ENCODE measurements around the gene CT47C1.

The CT47C1 gene

DNA sequence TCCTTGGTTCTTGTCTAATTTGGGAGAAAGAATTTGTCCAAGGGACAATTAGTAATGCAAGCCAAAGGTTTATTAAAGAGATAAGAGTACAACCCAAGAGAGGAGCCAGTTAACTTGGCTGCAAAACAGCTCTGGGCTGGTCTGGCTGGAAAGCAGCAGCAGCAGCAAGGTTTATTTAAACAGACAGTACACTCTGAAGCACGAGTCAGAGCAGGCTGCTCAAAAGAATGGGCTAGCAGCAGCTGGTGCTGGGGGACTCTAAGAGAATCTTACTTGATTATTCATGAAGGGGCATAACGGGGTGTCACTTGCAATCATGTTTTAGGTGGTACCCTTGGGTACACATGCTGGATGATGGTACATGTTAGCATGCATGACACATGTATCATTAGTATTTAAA is 17.1 kb upstream of the CT47C1 start:
- ChIA-PET POLR2A (no interaction called here), CTCF (no interaction called here)
- H3K4me3 ChIP-seq (ENCODE audit: low read depth, low read length) = no peak overlapping the region
- DNase-seq (ENCODE audit: low read depth, low spot score) = no peak
- TF ChIP-seq, protein P1, sequence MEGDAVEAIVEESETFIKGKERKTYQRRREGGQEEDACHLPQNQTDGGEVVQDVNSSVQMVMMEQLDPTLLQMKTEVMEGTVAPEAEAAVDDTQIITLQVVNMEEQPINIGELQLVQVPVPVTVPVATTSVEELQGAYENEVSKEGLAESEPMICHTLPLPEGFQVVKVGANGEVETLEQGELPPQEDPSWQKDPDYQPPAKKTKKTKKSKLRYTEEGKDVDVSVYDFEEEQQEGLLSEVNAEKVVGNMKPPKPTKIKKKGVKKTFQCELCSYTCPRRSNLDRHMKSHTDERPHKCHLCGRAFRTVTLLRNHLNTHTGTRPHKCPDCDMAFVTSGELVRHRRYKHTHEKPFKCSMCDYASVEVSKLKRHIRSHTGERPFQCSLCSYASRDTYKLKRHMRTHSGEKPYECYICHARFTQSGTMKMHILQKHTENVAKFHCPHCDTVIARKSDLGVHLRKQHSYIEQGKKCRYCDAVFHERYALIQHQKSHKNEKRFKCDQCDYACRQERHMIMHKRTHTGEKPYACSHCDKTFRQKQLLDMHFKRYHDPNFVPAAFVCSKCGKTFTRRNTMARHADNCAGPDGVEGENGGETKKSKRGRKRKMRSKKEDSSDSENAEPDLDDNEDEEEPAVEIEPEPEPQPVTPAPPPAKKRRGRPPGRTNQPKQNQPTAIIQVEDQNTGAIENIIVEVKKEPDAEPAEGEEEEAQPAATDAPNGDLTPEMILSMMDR (IDR thresholded peaks at IDR 0.05; ENCODE audit: insufficient read depth, low read length, missing control alignments) = no peak

DNA sequence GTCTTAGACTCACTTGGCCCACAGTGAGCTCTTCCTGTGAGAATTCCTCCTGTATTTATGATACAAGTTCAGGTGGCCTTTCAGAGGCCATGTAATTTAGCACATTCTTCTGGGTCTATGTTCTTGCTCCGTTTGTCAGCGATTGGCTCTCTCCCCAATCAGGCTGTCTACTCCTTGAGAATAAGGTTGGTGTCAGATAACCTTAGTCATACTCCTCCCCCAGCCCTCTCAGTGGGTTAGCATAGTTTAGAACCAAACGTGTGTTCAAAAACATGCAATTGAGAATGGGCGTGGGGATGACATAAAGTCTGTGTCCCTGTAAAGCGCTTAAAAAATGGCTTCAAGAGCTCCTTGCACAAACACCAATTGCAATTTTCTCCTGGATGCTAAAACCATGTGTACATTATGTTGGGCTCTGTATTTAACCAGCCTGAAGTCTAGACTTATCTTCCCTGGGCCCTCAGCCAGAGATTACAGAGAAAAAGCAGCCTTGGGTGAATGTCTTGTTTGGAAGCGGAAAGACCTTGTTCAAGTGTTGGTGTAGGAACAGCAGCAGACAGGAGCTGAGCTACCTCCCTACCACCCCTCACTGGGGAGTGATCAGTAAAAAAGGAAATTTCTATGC is 9.9 kb upstream of the CT47C1 start:
- TF ChIP-seq, protein P1 (IDR thresholded peaks at IDR 0.05; ENCODE audit: insufficient read depth, low read length, missing control alignments) = no peak
- H3K4me3 ChIP-seq (ENCODE audit: low read depth, low read length) = no peak overlapping the region
- ChIA-PET CTCF (interaction anchor here (0.7 to 1.0 kb wide), 3 partner anchors 48 to 214 kb away, joined by 3 read pairs; no protein-coding TSS in a partner anchor), POLR2A (no interaction called here)
- no peak for DNase-seq (ENCODE audit: low read depth, low spot score)

DNA sequence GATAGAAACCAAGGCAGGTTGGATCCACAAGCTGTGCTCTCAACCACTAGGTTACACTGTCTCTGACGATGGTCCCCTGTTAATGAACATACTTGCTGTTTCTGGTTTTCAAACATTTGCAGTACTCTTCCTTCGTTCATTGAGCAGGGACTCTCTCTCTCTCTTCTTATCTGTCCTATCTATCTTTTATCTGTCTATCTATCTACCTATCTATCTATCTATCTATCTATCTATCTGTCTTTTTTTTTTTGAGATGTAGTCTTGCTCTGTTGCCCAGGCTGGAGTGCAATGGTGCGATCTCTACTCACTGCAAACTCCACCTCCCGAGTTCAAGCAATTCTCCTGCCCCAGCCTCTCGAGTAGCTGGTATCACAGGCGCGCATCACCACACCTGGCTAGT is 9.4 kb upstream of the CT47C1 start:
- no peak for DNase-seq (ENCODE audit: low read depth, low spot score)
- TF ChIP-seq, protein P1 (IDR thresholded peaks at IDR 0.05; ENCODE audit: insufficient read depth, low read length, missing control alignments) = no peak
- H3K4me3 ChIP-seq (ENCODE audit: low read depth, low read length) = no peak overlapping the region
- CTCF ChIA-PET = interaction anchor here (0.7 to 6.3 kb wide), 3 partner anchors 55 to 214 kb away, joined by 3 to 88 read pairs (median 3); no protein-coding TSS in a partner anchor
- POLR2A ChIA-PET = no interaction called here

DNA sequence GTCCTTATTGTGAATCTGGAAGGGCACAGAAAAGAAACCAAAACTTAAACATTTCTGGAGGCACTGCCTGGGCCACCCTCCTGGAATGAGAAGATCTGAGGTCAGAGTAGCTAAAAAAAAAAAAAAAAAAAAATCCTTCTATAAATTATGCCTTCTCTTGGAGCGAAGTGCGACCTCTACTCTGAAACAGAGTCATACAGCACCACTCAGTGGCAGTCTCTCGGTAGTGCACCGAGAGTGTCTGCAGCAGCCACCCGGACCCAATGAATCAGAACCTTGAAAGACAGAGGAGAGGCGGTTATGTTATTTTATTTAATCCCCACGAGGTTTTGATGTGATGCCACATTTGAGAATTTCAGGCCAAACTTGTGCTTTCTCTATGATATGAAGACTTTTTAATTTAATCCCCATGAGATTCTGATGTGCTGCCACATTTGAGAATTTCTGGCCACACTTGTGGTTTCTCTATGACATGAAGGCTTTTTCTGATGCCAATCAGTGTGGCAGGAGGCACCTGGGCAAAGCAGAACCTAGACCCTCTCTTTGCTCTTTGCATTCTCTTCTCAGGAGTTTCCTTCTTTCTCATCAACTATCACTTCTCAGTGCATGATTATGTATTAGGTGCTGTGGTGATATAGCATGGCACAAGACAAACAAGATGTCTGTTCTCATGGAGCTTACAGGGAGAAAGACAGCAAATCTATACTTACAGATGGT is 5.6 kb upstream of the CT47C1 start:
- H3K4me3 ChIP-seq (ENCODE audit: low read depth, low read length) = no peak overlapping the region
- ChIA-PET CTCF (interaction anchor here (0.7 to 6.3 kb wide), 8 partner anchors 8 to 464 kb away, joined by 4 to 88 read pairs (median 7); no protein-coding TSS in a partner anchor), POLR2A (interaction anchor here (0.6 kb wide), 1 partner anchor 539 kb away, joined by 3 read pairs; no protein-coding TSS in a partner anchor)
- TF ChIP-seq, protein P1 (IDR thresholded peaks at IDR 0.05; ENCODE audit: insufficient read depth, low read length, missing control alignments) = peak; percentile 49
- no peak for DNase-seq (ENCODE audit: low read depth, low spot score)

DNA sequence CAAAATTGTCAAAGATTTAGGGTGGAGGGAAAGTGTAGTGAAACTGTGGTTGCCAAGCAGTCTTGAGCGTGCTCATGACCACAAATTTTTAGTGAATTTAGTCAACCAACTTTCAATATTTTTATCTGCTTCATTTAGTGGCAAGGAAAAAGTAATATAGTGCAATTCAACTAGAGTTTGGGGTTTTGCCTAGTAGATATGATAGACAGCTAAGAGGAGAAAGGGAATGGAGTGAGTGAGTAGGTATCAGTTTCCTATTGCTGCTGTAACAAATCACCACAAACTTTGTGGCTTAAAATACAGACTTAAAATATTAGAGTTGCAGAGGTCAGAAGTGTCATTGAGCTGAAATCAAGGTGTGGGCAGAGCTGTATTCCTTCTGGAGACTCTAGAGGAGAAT is 3.7 kb upstream of the CT47C1 start:
- CTCF ChIA-PET = interaction anchor here (1.2 to 6.3 kb wide), 3 partner anchors 63 to 230 kb away, joined by 3 to 88 read pairs (median 45); no protein-coding TSS in a partner anchor
- DNase-seq (ENCODE audit: low read depth, low spot score) = no peak
- TF ChIP-seq, protein P1 (IDR thresholded peaks at IDR 0.05; ENCODE audit: insufficient read depth, low read length, missing control alignments) = no peak
- POLR2A ChIA-PET = no interaction called here
- no peak overlapping the region for H3K4me3 ChIP-seq (ENCODE audit: low read depth, low read length)

DNA sequence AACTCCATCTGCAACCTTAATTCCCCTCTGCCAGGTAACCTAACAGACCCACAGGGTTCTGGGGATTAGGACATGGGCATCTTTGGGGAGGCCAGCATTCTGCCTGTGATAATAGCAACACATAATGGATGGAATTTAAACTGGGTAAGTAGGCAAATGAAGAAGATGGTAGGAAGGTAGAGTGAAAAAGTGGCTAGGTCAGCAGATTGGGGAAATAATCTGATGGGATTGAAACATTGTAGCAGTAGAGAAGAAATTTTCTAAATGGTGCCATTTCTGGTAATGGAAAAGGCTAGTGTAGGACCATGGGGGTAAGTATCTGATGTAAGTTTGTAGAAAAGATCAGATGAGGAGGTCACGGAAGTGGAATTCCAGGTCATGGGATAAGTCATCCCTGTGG is 3.0 kb upstream of the CT47C1 start:
- CTCF ChIA-PET = interaction anchor here (1.2 to 6.3 kb wide), 3 partner anchors 64 to 230 kb away, joined by 3 to 88 read pairs (median 45); no protein-coding TSS in a partner anchor
- POLR2A ChIA-PET = no interaction called here
- TF ChIP-seq, protein P1 (IDR thresholded peaks at IDR 0.05; ENCODE audit: insufficient read depth, low read length, missing control alignments) = no peak
- no peak for DNase-seq (ENCODE audit: low read depth, low spot score)
- H3K4me3 ChIP-seq (ENCODE audit: low read depth, low read length) = no peak overlapping the region
